Activated CD8-positive, alpha-beta memory T cell treated with anti-CD3 and anti-CD28 coated beads, Interleukin-2, amount 50 U/mL, for 1 hour (primary cell): Measurements from ENCODE around the gene XYLT1.

ENCODE experiments used
- DNase-seq: peaks from one replicate; pipeline ENCODE4 v3.0.0-alpha.2; 2020; ENCODE audit errors: extremely low read depth

The XYLT1 gene

DNA sequence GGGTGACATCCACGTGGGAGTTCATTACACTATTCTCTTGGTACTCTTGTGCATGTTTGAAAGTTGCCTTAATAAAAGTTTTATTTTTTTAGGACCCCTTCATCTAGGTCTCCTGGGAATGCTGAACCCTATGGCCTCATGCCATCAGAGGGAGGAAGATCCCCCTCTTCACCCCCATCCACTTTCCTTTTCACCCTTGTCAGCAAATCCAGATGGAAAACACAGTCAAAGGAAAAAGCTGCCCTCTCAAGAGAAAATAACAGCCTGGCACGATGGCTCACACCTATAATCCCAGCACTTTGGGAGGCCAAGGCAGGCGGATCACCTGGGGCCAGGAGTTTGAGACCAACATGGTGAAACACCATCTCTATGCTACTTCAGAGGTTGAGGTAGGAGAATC is 274.2 kb downstream of the XYLT1 start:
- DNase-seq = no peak

- DNase-seq = peak; percentile 16
These were observed 276.5 kb downstream of the XYLT1 start for GRCh38 chr16:17194190-17194780.

GRCh38 chr16:17193566-17194100 is 277.1 kb downstream of the XYLT1 start:
- no peak for DNase-seq

- no peak for DNase-seq
These were observed 286.7 kb downstream of the XYLT1 start for GRCh38 chr16:17184026-17184425.

DNA sequence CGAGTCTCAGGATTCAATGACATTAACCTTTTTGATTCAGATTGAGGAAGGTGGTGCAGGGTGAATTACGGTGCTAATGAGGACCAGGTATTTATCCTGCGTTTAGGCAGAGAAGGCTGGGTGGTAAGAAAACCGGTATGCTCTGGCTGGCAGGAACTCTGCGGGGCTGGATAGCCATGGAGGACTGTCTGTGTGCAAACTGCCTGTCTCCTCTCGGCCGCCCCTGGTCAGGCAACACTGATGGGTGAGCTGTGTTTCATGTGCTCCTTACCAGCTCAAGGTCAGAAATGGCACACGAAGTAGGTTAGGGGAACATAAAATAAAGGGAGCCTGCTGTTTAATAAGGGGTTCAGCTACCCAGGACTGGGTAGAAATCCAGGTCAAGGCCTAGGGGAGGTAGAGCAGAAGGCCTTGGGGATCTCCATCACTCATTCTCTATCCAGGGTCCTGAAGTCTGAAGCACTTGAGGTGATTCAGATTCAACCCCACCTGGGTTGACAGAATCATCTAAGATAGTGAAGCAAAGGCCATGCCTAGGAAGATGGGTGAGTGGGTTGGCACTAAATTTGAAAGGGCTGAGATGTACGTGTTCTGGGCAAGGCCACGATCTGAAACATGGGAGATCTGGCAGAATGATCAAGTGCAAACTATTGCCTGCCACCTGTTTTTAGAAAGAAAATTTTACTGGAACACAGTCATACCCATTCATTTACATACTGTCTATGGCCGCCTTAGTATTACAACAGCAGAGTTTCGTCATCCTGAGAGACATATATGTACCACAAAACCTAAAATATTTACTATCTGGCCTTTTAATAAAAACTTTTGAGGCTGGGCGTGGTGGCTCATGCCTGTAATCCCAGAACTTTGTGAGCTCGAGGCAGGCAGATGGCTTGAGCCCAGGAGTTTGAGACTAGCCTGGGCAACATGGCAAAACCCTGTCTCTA is 292.5 kb downstream of the XYLT1 start:
- no peak for DNase-seq

DNA sequence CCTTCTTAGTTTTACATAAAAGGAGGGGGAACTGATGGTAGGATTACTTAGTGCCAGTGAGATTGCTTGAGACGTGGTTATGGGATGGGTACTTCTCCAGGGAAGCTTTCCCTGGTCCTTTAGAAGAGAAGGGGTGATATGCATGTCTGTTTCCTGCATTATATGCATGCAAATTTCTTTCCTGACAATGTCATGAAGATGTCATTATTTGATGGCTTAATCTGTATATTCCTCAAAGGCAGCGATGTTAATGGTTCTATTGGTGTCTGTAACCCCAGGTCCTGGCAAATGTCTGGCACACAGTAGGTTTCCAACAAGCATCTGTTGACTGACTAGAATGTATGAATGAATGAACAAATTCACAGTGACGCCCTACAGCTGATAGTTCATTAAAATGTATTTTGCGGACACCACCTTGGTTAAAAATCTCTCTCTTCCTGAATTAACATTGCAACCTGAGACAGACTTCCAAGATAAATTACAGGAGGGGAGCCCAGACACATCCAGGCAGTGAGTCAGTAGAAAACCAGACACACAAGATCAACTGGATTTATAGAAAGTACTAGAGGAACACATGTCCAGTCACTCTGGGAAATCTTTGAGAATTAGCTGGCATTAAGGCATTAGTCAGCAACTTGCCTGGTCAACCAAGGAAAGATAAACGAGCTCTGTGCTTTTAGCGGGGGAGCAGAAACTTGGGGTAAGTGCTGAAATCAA is 293.4 kb downstream of the XYLT1 start:
- no peak for DNase-seq

DNA sequence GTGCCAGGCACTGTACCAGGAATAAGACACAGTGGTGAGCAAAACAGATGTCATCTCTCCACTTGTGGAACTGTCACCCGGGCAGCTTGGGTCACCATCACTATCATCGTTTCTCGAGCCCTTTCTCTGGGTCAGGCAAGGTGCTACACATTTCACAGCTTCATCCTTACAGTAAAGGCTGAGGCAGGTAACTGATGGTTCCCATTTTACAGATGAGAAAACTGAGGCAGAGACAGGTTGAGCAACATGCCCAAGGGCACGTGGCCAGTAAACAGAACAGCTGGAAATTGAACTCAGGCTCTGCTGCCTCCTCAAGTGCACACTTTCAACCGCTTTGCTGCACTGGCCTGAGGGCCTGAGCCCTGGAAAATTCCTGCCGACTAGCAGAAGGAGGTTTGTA is 294.6 kb downstream of the XYLT1 start:
- DNase-seq = no peak

- no peak for DNase-seq
These were observed 297.5 kb downstream of the XYLT1 start for GRCh38 chr16:17173281-17173680.

- DNase-seq = no peak
These were observed 299.3 kb downstream of the XYLT1 start for GRCh38 chr16:17171250-17172143.

- no peak for DNase-seq
These were observed 300.3 kb downstream of the XYLT1 start for GRCh38 chr16:17170435-17170834.

DNA sequence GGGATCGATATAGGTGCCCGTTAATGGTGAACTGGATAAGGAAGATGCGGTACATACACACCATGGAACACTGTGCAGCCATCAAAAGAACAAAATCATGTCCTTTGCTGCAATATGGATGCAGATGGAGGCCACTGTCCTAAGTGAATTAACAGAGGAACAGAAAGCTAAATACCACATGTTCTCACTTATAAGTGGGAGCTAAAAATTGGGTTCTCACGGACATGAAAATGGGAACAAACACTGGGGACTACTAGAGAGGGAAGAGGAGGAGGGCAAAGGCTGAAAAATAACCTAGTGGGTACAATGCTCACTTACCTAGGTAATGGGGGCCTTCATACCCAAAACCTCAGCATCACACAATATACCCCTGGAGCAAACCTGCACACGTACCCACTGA is 302.6 kb downstream of the XYLT1 start:
- no peak for DNase-seq

DNA sequence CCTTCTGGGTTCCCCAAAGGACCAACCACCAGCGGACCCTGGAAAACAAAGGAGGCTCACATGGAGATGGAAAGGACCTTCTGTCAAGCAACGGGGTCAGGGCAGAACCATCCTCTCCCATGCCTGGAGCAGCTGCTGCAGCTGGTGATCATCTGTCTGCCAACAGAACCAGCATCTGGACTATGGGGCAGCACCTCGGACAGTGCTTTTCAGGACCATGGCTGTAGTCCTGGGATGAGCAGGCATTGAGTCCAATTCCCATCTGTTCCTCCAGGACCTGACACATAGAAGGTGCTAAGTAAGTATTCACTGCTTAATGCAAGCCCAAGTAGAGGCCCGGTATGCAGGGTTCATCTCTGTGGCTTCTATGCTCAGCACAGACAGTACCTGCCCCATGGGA is 304.7 kb downstream of the XYLT1 start:
- DNase-seq = no peak

GRCh38 chr16:17162560-17162959 is 308.2 kb downstream of the XYLT1 start:
- DNase-seq = no peak

DNA sequence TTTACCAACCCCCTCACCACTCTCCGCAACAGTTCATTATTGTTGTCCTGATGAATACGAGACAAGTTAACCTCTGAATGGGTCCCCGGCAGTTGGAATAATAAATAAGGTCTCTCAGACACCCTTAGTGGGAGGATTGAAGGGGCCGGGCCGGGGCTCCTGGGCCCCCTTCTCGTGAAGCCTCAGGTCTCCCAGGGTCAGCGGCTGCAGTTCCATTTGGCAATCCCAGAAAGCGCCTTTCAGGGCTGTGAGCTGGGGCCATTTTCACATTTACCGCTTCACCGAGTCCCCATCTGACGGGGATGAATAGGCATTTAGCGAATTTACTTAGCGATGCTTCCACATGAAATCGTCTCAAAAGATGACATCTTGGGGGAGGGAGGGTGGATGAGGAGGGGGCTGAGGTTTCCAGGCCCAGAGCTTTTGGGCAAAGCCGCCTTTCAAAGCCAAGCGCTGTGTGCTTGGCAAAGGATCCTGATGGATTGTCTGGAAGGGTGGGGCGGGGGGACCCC is 309.8 kb downstream of the XYLT1 start:
- no peak for DNase-seq

- DNase-seq = no peak
These were observed 310.4 kb downstream of the XYLT1 start for GRCh38 chr16:17160285-17160853.

DNA sequence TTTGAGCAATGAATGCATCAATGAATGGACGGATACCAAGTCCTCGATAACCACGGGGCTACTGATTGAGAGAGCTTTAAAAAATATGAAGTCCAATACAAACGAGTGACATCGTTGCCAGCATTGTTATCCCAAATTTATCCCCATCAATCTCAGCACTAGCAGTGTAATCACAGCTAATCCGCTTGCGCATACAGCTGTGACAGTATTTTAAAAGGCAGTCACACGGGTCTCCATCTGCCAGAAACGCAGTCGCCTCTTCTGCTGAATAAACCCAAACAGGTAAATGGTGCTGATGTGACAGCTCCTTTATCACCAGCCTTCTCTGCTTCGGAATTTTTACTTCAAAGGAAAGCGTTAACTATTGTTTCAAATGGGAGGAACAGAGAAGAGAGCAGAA is 311.1 kb downstream of the XYLT1 start:
- no peak for DNase-seq

DNA sequence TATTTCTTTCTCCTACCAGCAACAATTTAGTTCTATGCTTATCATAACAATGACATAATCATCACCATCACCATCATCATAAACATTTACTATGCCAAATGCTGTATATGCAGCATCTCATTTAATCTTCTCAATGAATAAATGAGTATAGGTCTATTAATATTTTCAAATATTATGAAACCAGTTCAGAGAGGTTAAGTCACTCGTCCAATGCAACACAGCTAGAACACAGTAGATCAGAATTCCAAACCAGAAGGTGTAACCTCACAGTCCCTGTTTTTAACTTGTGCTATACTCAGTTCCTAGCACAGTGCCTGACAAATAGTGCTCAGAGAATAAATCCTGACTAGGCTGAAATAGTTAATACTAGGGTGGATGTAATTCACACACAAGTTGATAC is 314.8 kb downstream of the XYLT1 start:
- no peak for DNase-seq

DNA sequence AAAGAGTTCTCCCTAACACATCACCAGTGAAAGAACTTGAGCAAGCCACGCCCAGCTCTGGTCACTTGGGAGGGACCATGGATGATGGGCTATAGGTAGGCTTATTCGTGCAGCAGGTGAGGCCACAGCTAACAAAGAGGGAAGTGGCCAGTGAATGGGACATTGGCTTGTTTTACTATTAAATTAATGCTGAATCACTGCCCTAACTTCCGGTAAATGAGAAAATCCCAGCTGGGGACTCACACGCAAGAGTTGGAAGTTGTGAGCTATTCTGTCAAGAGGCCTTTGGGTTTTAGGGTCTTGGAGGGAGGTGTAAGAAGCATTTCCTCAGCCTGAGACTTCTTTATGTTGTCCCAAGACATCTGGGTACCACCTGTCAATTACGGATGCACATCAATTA is 315.3 kb downstream of the XYLT1 start:
- no peak for DNase-seq

- DNase-seq = no peak
These were observed 315.8 kb downstream of the XYLT1 start for GRCh38 chr16:17154981-17155380.

DNA sequence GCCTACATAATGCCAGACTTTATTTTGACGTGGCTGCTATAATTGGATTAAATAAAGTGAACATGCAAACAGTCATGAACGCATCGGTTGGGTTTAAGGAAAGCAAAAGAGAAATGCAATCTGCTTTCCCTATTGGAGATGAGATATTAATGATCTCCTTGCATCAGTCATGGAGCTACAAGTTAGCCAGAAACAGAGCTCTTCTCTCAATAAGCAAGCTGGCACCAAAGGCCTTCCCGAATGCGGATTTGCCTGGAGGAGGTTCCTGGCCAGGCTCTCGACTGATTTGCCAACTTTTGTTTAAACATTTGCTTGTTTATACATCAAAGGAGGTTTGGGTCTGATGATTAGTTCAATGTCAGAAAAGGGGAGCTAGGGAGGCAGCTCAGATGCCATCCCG is 318.4 kb downstream of the XYLT1 start:
- no peak for DNase-seq

- no peak for DNase-seq
These were observed 319.4 kb downstream of the XYLT1 start for GRCh38 chr16:17151335-17151734.
